MM.1S (cell line): Measurements from ENCODE around the gene STX17.

Experiments used
- EZH2 ChIP-seq: fragments of 300-600 bp; sonication (generic); optimal IDR thresholded peaks from 2 replicates; pipeline ENCODE3; 2017; ENCODE audit warnings: low read depth, mild to moderate bottlenecking, antibody characterized with exemption, low read length, mixed read lengths
- EZH2phosphoT487 ChIP-seq: fragments of 300-600 bp; sonication (generic); IDR thresholded peaks from 2 replicates; pipeline ENCODE4 v1.6.1; 2018; ENCODE audit warnings: antibody characterized with exemption, low read length
- TF ChIP-seq, protein P1 (sequence below): fragments of 300-600 bp; sonication (generic); IDR thresholded peaks from 2 replicates; pipeline ENCODE4 v1.5.1; 2016; ENCODE audit warnings: antibody characterized with exemption, low read length, mixed read lengths

DNA sequence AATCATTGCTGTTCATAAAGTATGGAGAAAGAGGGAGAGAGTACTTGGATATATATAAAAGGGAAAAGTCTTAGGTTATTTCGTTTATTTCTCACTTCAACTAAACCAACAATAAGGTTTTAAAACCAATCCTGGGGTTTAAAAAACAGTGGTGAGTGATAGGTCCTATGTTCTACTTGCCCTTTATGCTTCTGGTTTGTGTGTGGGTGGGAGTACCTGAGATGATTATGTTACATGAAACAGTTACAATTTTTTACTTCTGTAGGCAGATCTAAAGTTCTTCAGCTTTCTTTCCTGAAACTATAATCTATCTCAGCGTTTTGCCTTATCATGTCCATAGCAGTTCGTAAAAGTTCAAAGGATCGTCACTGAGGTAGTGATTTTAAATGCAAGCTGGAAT, 49.2 kb downstream of the STX17 start:
- TF ChIP-seq, protein P1, sequence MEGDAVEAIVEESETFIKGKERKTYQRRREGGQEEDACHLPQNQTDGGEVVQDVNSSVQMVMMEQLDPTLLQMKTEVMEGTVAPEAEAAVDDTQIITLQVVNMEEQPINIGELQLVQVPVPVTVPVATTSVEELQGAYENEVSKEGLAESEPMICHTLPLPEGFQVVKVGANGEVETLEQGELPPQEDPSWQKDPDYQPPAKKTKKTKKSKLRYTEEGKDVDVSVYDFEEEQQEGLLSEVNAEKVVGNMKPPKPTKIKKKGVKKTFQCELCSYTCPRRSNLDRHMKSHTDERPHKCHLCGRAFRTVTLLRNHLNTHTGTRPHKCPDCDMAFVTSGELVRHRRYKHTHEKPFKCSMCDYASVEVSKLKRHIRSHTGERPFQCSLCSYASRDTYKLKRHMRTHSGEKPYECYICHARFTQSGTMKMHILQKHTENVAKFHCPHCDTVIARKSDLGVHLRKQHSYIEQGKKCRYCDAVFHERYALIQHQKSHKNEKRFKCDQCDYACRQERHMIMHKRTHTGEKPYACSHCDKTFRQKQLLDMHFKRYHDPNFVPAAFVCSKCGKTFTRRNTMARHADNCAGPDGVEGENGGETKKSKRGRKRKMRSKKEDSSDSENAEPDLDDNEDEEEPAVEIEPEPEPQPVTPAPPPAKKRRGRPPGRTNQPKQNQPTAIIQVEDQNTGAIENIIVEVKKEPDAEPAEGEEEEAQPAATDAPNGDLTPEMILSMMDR: no peak
- no peak for TF ChIP-seq EZH2phosphoT487
- no peak for TF ChIP-seq EZH2
